ENCODE data around the gene MAGI1. TPM values are rescaled to one million over a fixed set of nuclear protein-coding genes. Genes with fewer than 3 reads are reported as not detected.
"Not testable (repeated sequence)": the region's sequence is repeated elsewhere in the genome, so short reads cannot be mapped to it uniquely, and the experiment has no call there.

MAGI1 gene
- total RNA-seq, 1 experiment from 2014 or later = 0.93 TPM

GRCh38 chr3:66039590-66039887 is 821 bp upstream of the MAGI1 start:
- no peak for DNase-seq (ENCODE audit: low spot score)

DNA sequence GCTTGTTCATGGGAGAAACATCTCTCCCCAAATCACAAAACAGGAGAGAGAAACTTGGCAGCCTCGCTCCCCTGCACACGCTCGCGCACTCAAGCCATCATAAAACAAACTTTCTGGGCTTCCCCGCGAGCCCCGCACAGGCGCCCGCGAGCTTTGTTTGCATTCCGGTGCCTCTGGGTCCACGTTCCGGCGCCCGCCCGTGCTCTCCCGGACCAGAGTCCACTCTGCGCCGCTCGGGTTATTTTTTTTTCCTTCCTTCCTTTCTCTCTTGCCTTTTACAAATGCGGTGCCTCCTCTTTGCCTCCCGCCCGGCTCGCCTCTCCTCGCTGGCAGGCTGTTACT is 363 bp downstream of the MAGI1 start:
- no peak for DNase-seq (ENCODE audit: low spot score)

DNA sequence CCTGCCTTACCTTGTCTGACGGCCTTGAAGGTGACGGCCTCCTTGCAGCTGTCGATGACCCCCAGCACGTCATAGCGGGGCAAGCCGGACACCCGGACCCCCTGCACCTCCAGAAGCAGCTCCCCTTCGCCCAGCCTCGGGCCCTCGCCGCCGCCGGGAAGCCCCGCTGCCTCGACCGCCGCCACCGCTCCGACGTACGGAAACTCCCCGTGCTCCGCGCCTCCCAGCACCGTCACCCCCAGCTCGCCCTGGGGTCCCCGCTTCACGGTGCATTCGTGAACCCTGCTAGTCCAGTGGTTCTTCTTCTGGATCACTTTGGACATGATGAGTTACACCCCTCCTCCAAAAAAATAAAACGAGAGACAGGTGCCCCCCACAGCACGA is 740 bp downstream of the MAGI1 start:
- DNase-seq (ENCODE audit: low spot score) = no peak

DNA sequence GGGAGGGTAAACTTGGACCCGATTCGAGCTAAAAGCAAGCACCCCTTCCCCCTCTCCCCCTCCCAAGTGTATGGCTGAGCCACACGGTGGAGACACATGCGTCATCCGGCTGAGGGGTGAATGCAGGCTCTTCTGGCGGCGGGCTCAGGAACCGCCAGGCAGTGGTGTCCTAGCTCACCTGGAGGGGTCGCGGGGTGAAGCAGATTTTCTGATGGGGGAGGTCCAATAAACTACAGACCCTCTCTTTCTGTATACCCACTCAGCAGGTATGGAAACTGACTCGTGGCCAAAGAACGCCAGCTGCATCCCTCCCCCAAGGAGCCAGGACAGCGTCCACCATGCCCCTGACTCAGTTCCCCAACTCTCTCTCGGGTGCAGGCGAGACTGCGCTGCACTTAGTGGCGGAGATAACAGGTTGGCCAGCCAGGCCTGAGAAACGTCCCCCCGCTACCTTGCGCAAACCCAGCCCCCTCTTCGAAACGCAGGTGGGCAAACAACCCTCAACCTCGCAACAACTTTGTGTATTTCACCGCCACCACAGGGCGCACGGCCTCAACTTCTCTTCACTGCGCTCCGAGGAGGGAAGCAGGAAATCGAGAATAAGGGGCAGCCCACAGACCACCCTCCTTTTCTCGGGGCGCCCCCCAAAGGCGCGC is 1.3 kb downstream of the MAGI1 start:
- DNase-seq (ENCODE audit: low spot score) = no peak

DNA sequence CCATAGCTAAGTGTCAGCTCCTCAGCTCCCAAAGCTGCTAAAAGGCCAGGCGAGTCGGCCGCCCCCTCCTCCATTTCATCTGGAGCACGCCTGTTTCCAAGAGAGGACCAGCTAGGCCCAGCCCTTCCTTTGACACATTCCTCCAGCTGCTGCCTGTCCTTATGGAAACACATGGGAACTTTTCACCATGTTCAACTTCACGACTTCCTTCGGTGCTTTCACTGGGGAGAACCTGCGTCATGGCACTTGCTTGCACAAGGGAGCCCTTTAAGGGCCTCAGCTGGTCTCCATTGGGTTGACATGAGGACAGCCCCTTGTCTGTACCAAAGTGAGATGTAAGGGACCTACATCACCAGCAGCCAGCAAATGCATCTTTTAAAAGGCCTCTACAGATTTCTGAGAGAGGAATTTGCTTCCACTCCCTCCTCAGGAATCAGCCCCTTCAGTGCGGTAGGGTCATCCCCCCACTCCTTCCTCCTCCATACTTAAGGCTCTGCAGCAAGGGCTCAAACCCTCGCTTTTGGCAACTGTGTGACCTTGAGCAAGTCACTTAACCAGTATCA is 2.1 kb downstream of the MAGI1 start:
- no peak for DNase-seq (ENCODE audit: low spot score)

DNA sequence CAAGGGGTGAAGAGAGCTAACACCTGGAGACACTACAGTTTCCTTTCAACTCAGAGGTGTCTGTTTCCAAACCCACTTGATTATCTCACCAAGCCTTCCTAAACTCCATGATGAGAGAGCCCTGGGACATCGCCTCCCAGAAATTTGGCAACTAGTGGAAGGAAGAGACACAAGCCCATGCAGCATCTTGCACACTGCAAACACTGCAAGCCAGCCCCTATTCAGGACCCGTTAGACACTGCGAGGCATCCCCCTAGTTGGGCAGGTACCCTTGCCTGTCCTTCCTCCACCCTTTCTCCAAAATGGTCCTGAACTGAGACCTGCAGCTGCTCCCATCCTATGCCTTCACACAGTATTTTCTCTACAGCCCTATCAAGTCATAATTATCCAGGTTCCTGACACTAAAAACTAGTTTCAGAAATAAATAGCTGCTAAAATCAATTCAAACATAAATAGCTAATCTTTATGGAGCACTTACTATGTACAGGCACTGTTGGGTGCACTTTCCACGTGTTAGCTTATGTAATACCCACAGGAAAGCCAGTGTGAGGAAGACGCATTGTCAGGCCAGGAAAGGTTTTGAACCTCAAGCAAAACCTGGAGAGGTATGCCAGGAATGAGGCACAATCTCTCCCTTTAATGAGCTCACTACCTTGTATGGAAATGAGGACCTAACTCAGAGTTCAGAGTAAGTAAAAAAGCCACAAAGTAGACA is 2.8 kb downstream of the MAGI1 start:
- no peak for DNase-seq (ENCODE audit: low spot score)

- DNase-seq (ENCODE audit: low spot score) = no peak
Measured at GRCh38 chr3:66033241-66034138, 5.2 kb downstream of the MAGI1 start.

DNA sequence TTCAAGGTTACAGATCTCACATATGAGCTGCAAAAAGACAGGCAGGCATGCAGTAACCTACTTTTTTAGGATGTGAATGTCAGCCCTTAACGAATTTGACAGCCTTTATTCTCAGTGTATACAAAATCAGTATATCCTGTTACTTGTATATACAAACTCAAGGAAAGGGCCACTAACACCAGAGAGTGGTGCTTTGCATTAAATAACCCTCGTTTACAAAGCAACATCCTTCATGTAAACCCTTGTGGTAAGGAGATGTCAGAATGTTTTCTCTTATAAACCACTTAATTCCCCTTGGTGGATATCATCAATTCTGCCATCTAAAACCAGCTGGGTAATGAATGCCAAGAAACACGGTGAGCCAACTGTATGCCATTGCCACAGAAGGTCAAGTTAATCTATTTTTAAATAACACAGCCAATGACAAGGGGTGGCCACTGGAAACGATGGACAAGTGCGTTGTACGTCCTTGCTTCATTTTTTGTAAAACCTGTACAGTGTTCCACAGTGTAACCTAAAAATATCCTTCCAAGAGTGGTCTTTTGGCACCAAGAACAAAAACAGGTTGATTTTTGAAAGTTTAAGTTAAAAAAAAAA is 7.5 kb downstream of the MAGI1 start:
- DNase-seq (ENCODE audit: low spot score) = peak; percentile 51

DNA sequence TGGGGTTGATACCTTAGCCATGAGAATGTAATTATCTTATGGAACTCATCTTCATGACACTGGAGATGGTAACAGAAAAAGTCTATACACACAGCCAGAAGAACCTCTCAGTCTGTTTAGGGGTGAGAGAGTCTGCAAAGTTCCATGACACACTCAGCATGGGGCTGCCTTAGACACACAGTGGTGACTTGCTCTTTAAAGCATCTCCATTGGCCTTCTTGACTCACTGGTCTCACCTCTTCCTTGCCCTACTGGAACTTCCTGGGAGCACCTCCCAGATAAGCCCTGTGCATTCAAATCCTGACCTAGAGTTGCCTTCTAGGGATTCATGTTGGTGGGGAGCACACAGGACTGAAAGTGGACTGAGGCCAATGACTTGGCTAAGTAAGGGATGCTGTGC is 9.3 kb downstream of the MAGI1 start:
- DNase-seq (ENCODE audit: low spot score) = no peak

DNA sequence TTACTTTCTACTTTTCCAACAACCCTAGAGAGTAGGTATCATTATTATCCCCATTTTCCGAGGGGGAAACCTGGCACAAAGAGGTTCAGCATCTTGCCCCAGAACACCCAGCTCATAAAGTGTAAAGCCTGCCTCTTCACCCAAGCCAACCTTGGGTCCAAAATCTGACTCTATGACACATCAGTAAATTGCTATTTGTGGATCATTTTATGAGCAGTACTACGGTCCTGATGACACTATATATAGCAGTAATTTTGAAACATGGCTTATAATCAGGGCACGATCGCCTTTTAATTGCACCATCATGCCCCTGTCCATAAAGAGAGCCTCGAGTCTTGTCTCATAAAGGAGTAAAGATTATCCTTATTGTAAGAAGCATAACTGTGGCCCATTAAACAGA is 9.7 kb downstream of the MAGI1 start:
- DNase-seq (ENCODE audit: low spot score) = no peak

- no peak for DNase-seq (ENCODE audit: low spot score)
Measured at GRCh38 chr3:66028457-66028856, 10.3 kb downstream of the MAGI1 start.

- not testable (repeated sequence) for DNase-seq (ENCODE audit: low spot score)
Measured at GRCh38 chr3:66027099-66027498, 11.6 kb downstream of the MAGI1 start.

GRCh38 chr3:66023738-66024385 is 14.9 kb downstream of the MAGI1 start:
- no peak for DNase-seq (ENCODE audit: low spot score)

GRCh38 chr3:66023229-66023628 is 15.5 kb downstream of the MAGI1 start:
- no peak for DNase-seq (ENCODE audit: low spot score)

DNA sequence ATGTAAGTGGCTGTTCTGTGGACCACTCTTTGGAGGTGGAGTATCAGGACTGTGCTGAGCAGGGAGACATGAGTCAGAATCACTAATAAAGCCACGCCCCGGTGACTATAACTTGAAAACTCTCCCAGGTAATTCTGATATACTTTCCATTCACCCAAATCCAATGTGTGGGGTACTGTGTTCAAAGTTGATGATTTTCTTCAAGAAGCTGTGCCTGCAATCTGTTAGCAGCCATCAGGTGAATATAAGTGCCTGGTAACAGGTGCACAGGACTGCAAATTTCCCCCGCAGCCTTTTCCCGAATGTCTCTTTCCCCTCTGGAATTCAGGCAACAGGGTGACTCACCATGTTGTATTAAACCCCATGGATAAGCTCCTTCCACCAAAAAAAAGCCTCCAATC is 17.0 kb downstream of the MAGI1 start:
- no peak for DNase-seq (ENCODE audit: low spot score)

DNA sequence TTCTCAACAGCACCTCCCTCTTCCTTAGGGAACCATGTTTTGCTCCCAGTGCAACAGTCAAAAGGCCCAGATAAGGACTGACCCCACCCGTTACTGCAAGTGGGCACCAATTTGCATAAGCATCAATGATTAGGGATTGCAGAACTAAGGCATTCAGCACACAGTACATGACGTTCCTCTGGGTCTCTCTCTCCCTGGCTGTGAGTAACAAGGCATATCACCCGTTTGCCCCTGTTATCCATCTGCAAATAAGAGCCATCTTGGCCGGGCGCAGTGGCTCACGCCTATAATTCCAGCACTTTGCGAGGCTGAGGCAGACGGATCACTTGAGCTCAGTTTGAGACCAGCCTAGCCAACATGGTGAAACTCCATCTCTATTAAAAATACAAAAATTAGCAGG is 18.8 kb downstream of the MAGI1 start:
- no peak for DNase-seq (ENCODE audit: low spot score)

- no peak for DNase-seq (ENCODE audit: low spot score)
Measured at GRCh38 chr3:66018057-66019033, 20.4 kb downstream of the MAGI1 start.

- DNase-seq (ENCODE audit: low spot score) = no peak
Measured at GRCh38 chr3:66017591-66017990, 21.1 kb downstream of the MAGI1 start.

GRCh38 chr3:66017084-66017483 is 21.6 kb downstream of the MAGI1 start:
- no peak for DNase-seq (ENCODE audit: low spot score)

GRCh38 chr3:66015841-66016240 is 22.9 kb downstream of the MAGI1 start:
- DNase-seq (ENCODE audit: low spot score) = no peak

DNA sequence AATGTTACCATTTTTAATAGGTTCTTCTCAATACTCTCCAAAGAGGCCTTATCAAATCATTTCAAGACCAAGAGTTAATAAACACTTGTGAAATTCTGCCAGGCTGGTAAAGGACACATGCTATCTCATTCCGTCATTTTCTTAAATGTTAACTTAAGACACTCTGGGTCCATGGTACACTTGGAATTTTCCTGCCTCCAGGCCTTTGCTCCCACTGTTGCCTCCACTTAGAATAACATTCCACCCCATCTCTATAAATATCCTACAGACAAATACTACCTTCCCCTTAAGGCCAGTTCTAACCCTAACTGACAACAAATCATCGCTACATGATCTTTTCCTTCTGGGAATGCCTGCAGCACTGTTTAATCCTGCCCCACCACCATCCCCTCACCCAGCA is 24.1 kb downstream of the MAGI1 start:
- no peak for DNase-seq (ENCODE audit: low spot score)

All from H4 (cell line).